Right lobe of liver (tissue), 4 donors: Measurements from ENCODE around the gene PRSS38.

Experiments
- CTCF ChIP-seq, 4 donors: fragments of 200-600 bp in 3 of 4; fragments of 450-650 bp in 1 of 4; IDR thresholded peaks; one replicate each; pipeline versions ENCODE4 v1.5.1 to v1.8.0; 2016 to 2022; ENCODE audit warnings: antibody characterized with exemption in 4 of 4, mild to moderate bottlenecking in 2 of 4
- POLR2A ChIP-seq: fragments of 450-650 bp; IDR thresholded peaks from one replicate; pipeline ENCODE4 v1.6.1; 2017; ENCODE audit warnings: antibody characterized with exemption, mild to moderate bottlenecking
- donor health status: DM: no; HTN: no; CAD: no.
- donor health status: DM: no; HTN: no; CAD: no.
- donor health status: DM: no; HTN: yes; CAD: no.

DNA sequence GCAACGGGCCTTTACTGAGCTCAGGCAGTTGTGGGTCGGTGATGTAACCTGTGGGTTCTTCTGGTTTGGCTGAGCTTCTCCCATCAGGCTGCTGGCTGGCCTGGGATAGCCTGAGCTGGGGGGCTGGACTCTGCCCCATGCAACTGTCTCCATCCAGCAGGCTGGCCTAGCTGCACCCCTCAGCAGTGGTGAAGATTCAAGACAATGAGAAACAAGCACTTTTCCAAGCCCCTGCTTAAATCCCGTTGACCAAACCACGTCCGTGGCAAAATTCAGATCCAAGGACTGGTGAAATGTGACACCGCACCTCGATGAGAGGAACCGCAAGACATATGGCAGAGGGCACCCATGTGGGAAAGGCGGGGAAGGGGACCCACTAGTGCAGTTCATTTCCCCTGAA is 25.6 kb downstream of the PRSS38 start:
- no peak for TF ChIP-seq POLR2A
- TF ChIP-seq CTCF (IDR thresholded peaks at IDR 0.05), result no peak
